Ishikawa (cell line): ENCODE measurements around the gene KCNK1.

Source experiments
- CREB1 ChIP-seq: IDR thresholded peaks from 2 replicates; pipeline ENCODE4 v1.6.1; 2012; ENCODE audit warnings: low read depth
- EGR1 ChIP-seq: IDR thresholded peaks from 2 replicates; pipeline ENCODE4 v1.6.1; 2012
- EP300 ChIP-seq: IDR thresholded peaks from 2 replicates; pipeline ENCODE4 v1.6.1; 2012; ENCODE audit warnings: borderline replicate concordance
- FOXM1 ChIP-seq: IDR thresholded peaks from 2 replicates; pipeline ENCODE4 v1.6.1; 2012; ENCODE audit warnings: low read depth, borderline replicate concordance
- RAD21 ChIP-seq: IDR thresholded peaks from 2 replicates; pipeline ENCODE4 v1.6.1; 2012; ENCODE audit warnings: low read depth
- TAF1 ChIP-seq: IDR thresholded peaks from 2 replicates; pipeline ENCODE4 v1.6.1; 2012; ENCODE audit warnings: low read depth, mild to moderate bottlenecking
- TCF12 ChIP-seq: IDR thresholded peaks from 2 replicates; pipeline ENCODE4 v1.6.1; 2012; ENCODE audit warnings: low read depth
- TEAD4 ChIP-seq: IDR thresholded peaks from 2 replicates; pipeline ENCODE4 v1.6.1; 2012
- YY1 ChIP-seq: IDR thresholded peaks from 2 replicates; pipeline ENCODE4 v1.6.1; 2012; ENCODE audit warnings: low read depth
- ZBTB7A ChIP-seq: IDR thresholded peaks from 2 replicates; pipeline ENCODE4 v1.6.1; 2012; ENCODE audit warnings: low read depth
- TF ChIP-seq, protein P1 (sequence below): IDR thresholded peaks from 2 replicates; pipeline ENCODE4 v1.6.1; 2012; ENCODE audit warnings: low read depth, mild to moderate bottlenecking
- TF ChIP-seq, protein P2 (sequence below): IDR thresholded peaks from 2 replicates; pipeline ENCODE4 v1.6.1; 2012
- TF ChIP-seq, protein P3 (sequence below): IDR thresholded peaks from 2 replicates; pipeline ENCODE4 v1.6.1; 2012

The KCNK1 gene

DNA sequence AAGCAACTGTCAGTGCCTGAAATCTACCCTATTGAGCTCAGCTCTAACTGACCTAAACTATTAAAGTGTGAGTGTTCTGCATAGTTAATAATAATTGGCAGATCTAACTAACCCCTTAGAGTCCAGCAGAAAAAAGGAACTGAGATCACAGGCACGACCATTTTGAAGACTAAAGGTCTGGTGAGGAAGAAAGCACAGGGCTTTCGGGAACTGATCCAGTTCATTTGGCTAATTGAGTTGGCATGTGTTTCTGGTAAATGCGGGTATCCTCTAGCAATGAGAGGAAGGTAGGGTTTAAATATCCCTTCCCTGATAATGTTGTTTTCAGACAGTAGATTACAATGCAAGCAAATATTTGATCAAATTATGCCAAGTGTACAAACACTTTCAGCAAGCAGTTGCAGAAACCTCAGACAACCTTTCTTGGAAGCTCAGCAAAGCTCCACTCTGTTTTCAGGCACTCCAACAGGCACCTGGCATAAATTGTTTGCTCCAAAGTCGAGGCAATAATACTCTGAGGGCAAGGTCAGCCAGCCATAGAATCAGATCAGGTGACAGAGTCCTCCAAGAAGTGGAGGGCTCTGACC is 100.8 kb downstream of the KCNK1 start:
- no peak for TF ChIP-seq TCF12
- no peak for TF ChIP-seq ZBTB7A
- no peak for TF ChIP-seq EGR1
- TF ChIP-seq, protein P1, sequence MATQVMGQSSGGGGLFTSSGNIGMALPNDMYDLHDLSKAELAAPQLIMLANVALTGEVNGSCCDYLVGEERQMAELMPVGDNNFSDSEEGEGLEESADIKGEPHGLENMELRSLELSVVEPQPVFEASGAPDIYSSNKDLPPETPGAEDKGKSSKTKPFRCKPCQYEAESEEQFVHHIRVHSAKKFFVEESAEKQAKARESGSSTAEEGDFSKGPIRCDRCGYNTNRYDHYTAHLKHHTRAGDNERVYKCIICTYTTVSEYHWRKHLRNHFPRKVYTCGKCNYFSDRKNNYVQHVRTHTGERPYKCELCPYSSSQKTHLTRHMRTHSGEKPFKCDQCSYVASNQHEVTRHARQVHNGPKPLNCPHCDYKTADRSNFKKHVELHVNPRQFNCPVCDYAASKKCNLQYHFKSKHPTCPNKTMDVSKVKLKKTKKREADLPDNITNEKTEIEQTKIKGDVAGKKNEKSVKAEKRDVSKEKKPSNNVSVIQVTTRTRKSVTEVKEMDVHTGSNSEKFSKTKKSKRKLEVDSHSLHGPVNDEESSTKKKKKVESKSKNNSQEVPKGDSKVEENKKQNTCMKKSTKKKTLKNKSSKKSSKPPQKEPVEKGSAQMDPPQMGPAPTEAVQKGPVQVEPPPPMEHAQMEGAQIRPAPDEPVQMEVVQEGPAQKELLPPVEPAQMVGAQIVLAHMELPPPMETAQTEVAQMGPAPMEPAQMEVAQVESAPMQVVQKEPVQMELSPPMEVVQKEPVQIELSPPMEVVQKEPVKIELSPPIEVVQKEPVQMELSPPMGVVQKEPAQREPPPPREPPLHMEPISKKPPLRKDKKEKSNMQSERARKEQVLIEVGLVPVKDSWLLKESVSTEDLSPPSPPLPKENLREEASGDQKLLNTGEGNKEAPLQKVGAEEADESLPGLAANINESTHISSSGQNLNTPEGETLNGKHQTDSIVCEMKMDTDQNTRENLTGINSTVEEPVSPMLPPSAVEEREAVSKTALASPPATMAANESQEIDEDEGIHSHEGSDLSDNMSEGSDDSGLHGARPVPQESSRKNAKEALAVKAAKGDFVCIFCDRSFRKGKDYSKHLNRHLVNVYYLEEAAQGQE, result no peak
- no peak for TF ChIP-seq TEAD4
- no peak for TF ChIP-seq EP300
- TF ChIP-seq CREB1, result no peak
- TF ChIP-seq FOXM1, result no peak
- no peak for TF ChIP-seq TAF1

DNA sequence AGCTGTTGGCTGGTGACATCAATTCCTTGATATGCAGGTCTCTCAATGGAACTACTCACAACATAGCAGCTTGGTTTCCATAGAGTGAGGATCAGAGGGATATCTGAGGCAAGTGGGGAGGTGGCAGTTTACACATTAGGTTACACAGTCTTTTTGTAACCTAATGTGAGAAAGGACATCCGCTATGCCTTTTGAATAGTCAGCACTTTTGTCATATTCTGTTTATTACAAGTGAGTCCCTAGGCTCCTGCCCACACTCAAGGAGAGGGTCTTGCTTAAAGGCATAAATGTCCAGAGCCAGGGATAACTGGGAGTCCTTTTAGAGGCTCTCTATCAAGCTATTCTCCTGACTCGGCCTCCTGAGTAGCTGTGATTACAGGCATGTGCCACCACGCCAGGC is 104.2 kb downstream of the KCNK1 start:
- TF ChIP-seq, protein P2, sequence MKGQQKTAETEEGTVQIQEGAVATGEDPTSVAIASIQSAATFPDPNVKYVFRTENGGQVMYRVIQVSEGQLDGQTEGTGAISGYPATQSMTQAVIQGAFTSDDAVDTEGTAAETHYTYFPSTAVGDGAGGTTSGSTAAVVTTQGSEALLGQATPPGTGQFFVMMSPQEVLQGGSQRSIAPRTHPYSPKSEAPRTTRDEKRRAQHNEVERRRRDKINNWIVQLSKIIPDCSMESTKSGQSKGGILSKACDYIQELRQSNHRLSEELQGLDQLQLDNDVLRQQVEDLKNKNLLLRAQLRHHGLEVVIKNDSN, result no peak
- TF ChIP-seq TAF1 (no peak), TEAD4 (no peak), FOXM1 (no peak), EP300 (no peak), RAD21 (no peak)
- TF ChIP-seq, protein P1, result no peak
- TF ChIP-seq, protein P3, sequence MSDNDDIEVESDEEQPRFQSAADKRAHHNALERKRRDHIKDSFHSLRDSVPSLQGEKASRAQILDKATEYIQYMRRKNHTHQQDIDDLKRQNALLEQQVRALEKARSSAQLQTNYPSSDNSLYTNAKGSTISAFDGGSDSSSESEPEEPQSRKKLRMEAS, result no peak

DNA sequence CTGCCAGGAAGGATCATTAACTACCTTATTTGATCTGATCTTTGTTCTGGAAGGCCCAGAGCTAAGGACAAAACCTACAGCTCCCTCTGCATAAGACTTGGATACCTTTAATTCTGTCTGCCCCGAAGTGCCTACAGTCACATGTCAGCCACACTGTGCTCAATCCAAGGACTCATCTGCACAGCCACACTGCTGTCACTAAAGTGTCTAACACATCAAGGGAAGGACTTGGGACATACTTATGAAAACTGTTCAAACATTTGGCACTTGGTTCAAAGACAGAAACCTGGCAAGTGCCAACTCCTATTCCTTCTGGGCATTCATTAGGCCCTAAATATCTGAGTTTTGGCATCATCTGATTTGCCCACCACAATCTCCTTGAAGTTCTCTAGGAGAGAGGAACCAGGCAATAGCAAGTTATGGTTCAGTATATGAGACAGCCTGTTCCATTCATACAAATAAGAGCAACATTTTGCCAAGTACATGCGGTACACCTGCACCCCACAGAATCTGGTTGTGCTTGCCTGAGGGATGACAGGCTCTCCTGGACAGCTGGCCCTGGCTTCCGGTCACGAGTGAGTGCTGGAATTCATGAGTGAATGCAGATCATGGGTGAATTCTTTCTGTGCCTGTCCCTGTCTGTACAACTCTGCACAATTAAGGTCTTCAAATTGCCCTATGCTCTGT is 105.9 kb downstream of the KCNK1 start:
- TF ChIP-seq TAF1, result no peak

DNA sequence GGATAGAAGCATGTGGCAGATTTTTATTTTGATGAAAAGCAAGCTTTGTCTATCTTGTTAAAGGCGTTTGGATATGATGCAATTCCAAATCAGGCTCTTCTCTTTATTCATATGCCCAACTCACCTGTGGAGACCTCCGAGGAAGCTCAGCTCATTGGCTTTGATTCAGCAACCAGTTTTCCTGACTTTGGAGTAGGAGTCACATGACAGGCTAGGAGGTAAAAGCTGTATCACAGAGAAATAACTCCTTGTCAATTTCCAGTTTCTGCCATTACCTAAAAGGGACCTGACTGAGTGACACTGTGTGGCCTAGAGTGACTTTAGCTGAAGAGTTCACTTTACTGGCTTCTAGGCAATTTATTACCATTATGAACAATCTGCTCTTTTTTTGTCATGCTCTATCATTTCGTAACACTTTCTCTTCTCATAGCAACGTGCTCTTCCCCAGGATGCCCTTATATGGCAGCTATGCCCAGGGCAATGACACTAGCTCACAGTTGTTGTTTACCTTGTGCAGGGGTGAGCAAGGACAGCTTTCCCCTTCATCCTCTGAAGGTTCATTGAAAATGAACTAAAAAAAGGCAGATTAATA is 107.2 kb downstream of the KCNK1 start:
- TF ChIP-seq, protein P1, result no peak
- no peak for TF ChIP-seq YY1
- no peak for TF ChIP-seq RAD21
